ENCODE data around the gene CIRBP. TPM values are rescaled to one million over a fixed set of nuclear protein-coding genes. Genes with fewer than 3 reads are reported as not detected.
A peak's percentile ranks its signal among the peaks of the same experiment; 100 is the strongest.

CIRBP gene
- total RNA-seq, 1 donor from 2014 or later = 462 TPM

- Mint-ChIP-seq H3K27me3 (no peaks in the 10 kb centered on the region), H3K4me1 (ENCODE audit: low read depth) (peaks cover 13% of the 10 kb centered on the region), H3K4me3 (ENCODE audit: low read depth) (peak overlapping the region; percentile 76), H3K27ac (no peak overlapping the region), H3K9me3 (ENCODE audit: low read depth) (no peaks in the 10 kb centered on the region), H3K36me3 (ENCODE audit: insufficient read depth) (no peaks in the 10 kb centered on the region)
- TF ChIP-seq, protein P1, sequence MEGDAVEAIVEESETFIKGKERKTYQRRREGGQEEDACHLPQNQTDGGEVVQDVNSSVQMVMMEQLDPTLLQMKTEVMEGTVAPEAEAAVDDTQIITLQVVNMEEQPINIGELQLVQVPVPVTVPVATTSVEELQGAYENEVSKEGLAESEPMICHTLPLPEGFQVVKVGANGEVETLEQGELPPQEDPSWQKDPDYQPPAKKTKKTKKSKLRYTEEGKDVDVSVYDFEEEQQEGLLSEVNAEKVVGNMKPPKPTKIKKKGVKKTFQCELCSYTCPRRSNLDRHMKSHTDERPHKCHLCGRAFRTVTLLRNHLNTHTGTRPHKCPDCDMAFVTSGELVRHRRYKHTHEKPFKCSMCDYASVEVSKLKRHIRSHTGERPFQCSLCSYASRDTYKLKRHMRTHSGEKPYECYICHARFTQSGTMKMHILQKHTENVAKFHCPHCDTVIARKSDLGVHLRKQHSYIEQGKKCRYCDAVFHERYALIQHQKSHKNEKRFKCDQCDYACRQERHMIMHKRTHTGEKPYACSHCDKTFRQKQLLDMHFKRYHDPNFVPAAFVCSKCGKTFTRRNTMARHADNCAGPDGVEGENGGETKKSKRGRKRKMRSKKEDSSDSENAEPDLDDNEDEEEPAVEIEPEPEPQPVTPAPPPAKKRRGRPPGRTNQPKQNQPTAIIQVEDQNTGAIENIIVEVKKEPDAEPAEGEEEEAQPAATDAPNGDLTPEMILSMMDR (IDR thresholded peaks at IDR 0.05; ENCODE audit: unreplicated experiment) = peak; percentile 98
- peak; percentile 89 for DNase-seq (ENCODE audit: low spot score, unreplicated experiment)
These were observed 29.1 kb upstream of the CIRBP start for GRCh38 chr19:1239796-1240737.

DNA sequence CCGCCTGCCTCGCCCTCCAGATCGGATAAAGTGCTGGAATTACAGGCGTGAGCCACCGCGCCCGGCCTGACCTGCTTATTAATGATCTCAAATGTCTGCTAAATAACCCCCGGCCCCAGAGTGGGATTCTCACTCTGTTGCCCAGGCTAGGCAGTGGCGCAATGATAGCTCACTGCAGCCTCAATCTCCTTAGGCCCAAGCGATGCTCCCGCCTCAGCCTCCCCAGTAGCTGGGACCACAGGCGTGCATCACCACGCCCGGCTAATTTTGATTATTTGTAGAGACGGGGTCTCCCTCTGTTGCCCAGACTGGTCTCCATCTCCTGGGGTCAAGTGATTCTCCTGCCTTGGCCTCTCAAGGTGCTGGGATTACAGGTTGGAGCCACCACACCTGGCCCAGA lies 28.2 kb upstream of the CIRBP start:
- Mint-ChIP-seq H3K27ac (peak overlapping the region; percentile 96), H3K36me3 (ENCODE audit: insufficient read depth) (no peaks in the 10 kb centered on the region), H3K27me3 (no peaks in the 10 kb centered on the region), H3K4me3 (ENCODE audit: low read depth) (peak overlapping the region; percentile 69), H3K9me3 (ENCODE audit: low read depth) (no peaks in the 10 kb centered on the region), H3K4me1 (ENCODE audit: low read depth) (peaks cover 13% of the 10 kb centered on the region)
- TF ChIP-seq, protein P1 (IDR thresholded peaks at IDR 0.05; ENCODE audit: unreplicated experiment) = no peak
- no peak for DNase-seq (ENCODE audit: low spot score, unreplicated experiment)

GRCh38 chr19:1241417-1242095 lies 27.6 kb upstream of the CIRBP start, which contains the start of gene ATP5F1D:
ATP5F1D (plus strand) TSS chr19:1241751; CDS start chr19:1241851, 100 bp downstream.
- Mint-ChIP-seq H3K4me1 (ENCODE audit: low read depth) (peaks cover 13% of the 10 kb centered on the region), H3K36me3 (ENCODE audit: insufficient read depth) (no peaks in the 10 kb centered on the region), H3K27ac (peak within 1 kb of the TSS; percentile 96), H3K4me3 (ENCODE audit: low read depth) (peak within 1 kb of the TSS; percentile 81), H3K9me3 (ENCODE audit: low read depth) (no peaks in the 10 kb centered on the region), H3K27me3 (no peaks in the 10 kb centered on the region)
- DNase-seq (ENCODE audit: low spot score, unreplicated experiment) = peak; percentile 69
- TF ChIP-seq, protein P1 (IDR thresholded peaks at IDR 0.05; ENCODE audit: unreplicated experiment) = no peak

DNA sequence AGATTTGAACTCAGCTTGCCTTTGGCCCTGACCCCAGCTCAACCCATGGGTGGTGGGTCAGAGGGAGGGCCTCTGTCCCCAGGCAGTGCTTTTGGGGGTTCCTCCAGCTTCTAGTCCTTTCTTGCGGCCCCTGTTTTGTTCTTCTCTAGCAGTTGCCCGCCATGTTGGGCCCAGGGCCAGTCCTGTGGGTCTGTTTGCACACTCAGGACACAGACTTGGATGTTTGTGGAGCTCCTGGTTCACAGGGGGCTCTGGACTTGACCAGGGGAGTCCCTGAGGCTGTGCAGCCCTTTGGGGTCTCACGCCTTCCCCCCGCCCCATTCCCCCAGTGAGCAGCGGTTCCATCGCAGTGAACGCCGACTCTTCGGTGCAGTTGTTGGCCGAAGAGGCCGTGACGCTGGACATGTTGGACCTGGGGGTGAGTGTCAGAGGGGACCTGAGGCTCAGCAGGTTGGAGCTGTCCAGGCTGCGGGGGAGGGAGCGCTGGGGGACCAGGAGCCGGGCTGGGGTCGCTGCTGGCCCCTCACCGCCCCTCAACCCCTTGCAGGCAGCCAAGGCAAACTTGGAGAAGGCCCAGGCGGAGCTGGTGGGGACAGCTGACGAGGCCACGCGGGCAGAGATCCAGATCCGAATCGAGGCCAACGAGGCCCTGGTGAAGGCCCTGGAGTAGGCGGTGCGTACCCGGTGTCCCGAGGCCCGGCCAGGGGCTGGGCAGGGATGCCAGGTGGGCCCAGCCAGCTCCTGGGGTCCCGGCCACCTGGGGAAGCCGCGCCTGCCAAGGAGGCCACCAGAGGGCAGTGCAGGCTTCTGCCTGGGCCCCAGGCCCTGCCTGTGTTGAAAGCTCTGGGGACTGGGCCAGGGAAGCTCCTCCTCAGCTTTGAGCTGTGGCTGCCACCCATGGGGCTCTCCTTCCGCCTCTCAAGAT lies 25.1 kb upstream of the CIRBP start:
- TF ChIP-seq, protein P1 (IDR thresholded peaks at IDR 0.05; ENCODE audit: unreplicated experiment) = peak; percentile 95
- Mint-ChIP-seq H3K4me3 (ENCODE audit: low read depth) (no peak overlapping the region), H3K27ac (peak overlapping the region; percentile 59), H3K36me3 (ENCODE audit: insufficient read depth) (no peaks in the 10 kb centered on the region), H3K27me3 (no peaks in the 10 kb centered on the region), H3K4me1 (ENCODE audit: low read depth) (peaks cover 10% of the 10 kb centered on the region), H3K9me3 (ENCODE audit: low read depth) (no peaks in the 10 kb centered on the region)
- peak; percentile 80 for DNase-seq (ENCODE audit: low spot score, unreplicated experiment)

All from progenitor cell of endocrine pancreas (in vitro differentiated cells).